ENCODE data around the gene KCNH8.

- TF ChIP-seq EZH2 (IDR thresholded peaks at IDR 0.05) (no peak), POLR2AphosphoS5 (IDR thresholded peaks at IDR 0.05; ENCODE audit: borderline replicate concordance, low read depth, low read length) (no peak), FOXP2 (optimal IDR thresholded peaks at IDR 0.05; ENCODE audit: control extremely low read depth, extremely low read length, insufficient read depth) (no peak)
Observed at GRCh38 chr3:19165654-19166053, 17.3 kb downstream of the KCNH8 start.
